Mammary epithelial cell (primary cell): ENCODE measurements around the gene PLEKHA6.

Experiments used
- EZH2 ChIP-seq: IDR thresholded peaks from 2 replicates; pipeline ENCODE4 v1.6.1; 2012; ENCODE audit warnings: low read length, inconsistent platforms, borderline replicate concordance
- TF ChIP-seq, protein P1 (sequence below), 2 donors: IDR thresholded peaks in 1 of 2; conservative IDR thresholded peaks in 1 of 2; 2 replicates each; pipeline ENCODE4 v1.5.1; 2011 to 2012; ENCODE audit warnings: inconsistent platforms in 2 of 2, low read length in 2 of 2, mild to moderate bottlenecking in 2 of 2, control low read depth in 1 of 2, low read depth in 1 of 2; ENCODE audit not compliant: insufficient read depth in 1 of 2; ENCODE audit errors: extremely low read depth in 1 of 2

DNA sequence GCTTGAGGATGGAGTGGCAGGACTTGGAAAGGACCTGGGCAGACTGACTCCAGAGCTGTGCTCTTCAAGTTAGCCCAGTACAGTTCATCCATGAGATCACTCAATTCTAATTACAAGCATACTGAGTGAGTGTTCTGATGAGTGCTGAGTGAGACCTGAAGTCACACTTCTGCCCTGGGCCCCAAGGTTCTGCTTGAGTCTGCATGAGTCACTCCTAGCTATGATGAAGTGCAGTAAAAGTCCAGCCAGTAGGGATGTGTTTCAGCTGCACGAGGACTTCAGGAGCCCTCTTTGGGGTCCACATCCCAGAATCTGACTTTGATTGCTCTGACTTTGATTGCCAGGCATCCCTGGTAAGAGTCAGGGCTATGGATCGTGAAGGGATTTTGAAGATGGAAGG lies 35.8 kb downstream of the PLEKHA6 start:
- no peak for TF ChIP-seq EZH2
- TF ChIP-seq, protein P1, sequence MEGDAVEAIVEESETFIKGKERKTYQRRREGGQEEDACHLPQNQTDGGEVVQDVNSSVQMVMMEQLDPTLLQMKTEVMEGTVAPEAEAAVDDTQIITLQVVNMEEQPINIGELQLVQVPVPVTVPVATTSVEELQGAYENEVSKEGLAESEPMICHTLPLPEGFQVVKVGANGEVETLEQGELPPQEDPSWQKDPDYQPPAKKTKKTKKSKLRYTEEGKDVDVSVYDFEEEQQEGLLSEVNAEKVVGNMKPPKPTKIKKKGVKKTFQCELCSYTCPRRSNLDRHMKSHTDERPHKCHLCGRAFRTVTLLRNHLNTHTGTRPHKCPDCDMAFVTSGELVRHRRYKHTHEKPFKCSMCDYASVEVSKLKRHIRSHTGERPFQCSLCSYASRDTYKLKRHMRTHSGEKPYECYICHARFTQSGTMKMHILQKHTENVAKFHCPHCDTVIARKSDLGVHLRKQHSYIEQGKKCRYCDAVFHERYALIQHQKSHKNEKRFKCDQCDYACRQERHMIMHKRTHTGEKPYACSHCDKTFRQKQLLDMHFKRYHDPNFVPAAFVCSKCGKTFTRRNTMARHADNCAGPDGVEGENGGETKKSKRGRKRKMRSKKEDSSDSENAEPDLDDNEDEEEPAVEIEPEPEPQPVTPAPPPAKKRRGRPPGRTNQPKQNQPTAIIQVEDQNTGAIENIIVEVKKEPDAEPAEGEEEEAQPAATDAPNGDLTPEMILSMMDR (conservative IDR thresholded peaks at IDR 0.05 in 1 of 2, IDR thresholded peaks at IDR 0.05 in 1 of 2; ENCODE audit: extremely low read depth in 1 of 2, insufficient read depth in 1 of 2, low read depth in 1 of 2, low read length in 2 of 2): no peak
